Erythroblast (primary cell): ENCODE results near the gene TMEM213.

Experiments used
- DNase-seq, 2 experiments: peaks; one replicate each; lab custom pipeline; 2025; lab: John Stamatoyannopoulos, UW
- GATA1 ChIP-seq: IDR thresholded peaks from 2 replicates; pipeline ENCODE4 v1.6.1; 2011; ENCODE audit warnings: low read depth, mild to moderate bottlenecking, control low read depth, low read length, moderate library complexity
- POLR2A ChIP-seq: IDR thresholded peaks from 2 replicates; pipeline ENCODE4 v1.6.1; 2011; ENCODE audit warnings: mild to moderate bottlenecking, low read length

Gene TMEM213

GRCh38 chr7:138885383-138886147 is 87.8 kb downstream of the TMEM213 start:
- peak; percentile 8 to 15 for DNase-seq
- TF ChIP-seq GATA1 (no peak), POLR2A (no peak)

- DNase-seq = peak; percentile 70 to 79
- TF ChIP-seq GATA1 (no peak), POLR2A (no peak)
Observed at GRCh38 chr7:138886501-138886917, 88.7 kb downstream of the TMEM213 start.

GRCh38 chr7:138887085-138887710 is 89.4 kb downstream of the TMEM213 start:
- DNase-seq = no peak
- TF ChIP-seq GATA1 = no peak
- no peak for TF ChIP-seq POLR2A
